HG03064 (cell line): Measurements from ENCODE around the gene ST7.
"Not testable (repeated sequence)": the region's sequence is repeated elsewhere in the genome, so short reads cannot be mapped to it uniquely, and the experiment has no call there.

Experiments
- ATAC-seq: cut with Tn5 transposase; IDR thresholded peaks from one replicate; pipeline ENCODE4 v1.9.1; 2021; ENCODE audit warnings: low read depth; ENCODE audit not compliant: unreplicated experiment

The ST7 gene

GRCh38 chr7:116971153-116971552 is 17.9 kb downstream of the ST7 start:
- not testable (repeated sequence) for ATAC-seq

GRCh38 chr7:116971869-116972268 is 18.6 kb downstream of the ST7 start:
- no peak for ATAC-seq

GRCh38 chr7:116975024-116975423 is 21.7 kb downstream of the ST7 start:
- ATAC-seq = not testable (repeated sequence)

- no peak for ATAC-seq
Observed at GRCh38 chr7:116977172-116977571, 23.9 kb downstream of the ST7 start.

- ATAC-seq = no peak
Observed at GRCh38 chr7:116978006-116978405, 24.7 kb downstream of the ST7 start.

- no peak for ATAC-seq
Observed at GRCh38 chr7:116979430-116979829, 26.1 kb downstream of the ST7 start.

GRCh38 chr7:116980354-116980753 is 27.1 kb downstream of the ST7 start:
- ATAC-seq = no peak

GRCh38 chr7:116981939-116982338 is 28.6 kb downstream of the ST7 start:
- ATAC-seq = no peak

GRCh38 chr7:116984511-116984910 is 31.2 kb downstream of the ST7 start:
- ATAC-seq = no peak

- ATAC-seq = peak; percentile 47
Observed at GRCh38 chr7:116984917-116985316, 31.6 kb downstream of the ST7 start.

GRCh38 chr7:116985575-116985974 is 32.3 kb downstream of the ST7 start:
- ATAC-seq = no peak

- ATAC-seq = no peak
Observed at GRCh38 chr7:116986611-116987565, 33.6 kb downstream of the ST7 start.

GRCh38 chr7:116988363-116988989 is 35.2 kb downstream of the ST7 start:
- no peak for ATAC-seq

- ATAC-seq = no peak
Observed at GRCh38 chr7:116990056-116990455, 36.8 kb downstream of the ST7 start.

GRCh38 chr7:116991233-116991632 is 37.9 kb downstream of the ST7 start:
- ATAC-seq = no peak

- ATAC-seq = no peak
Observed at GRCh38 chr7:116994611-116995010, 41.3 kb downstream of the ST7 start.

GRCh38 chr7:116997972-116998371 is 44.7 kb downstream of the ST7 start:
- no peak for ATAC-seq

- ATAC-seq = no peak
Observed at GRCh38 chr7:116998567-116999175, 45.4 kb downstream of the ST7 start.

GRCh38 chr7:116999311-116999710 is 46.0 kb downstream of the ST7 start:
- no peak for ATAC-seq

- no peak for ATAC-seq
Observed at GRCh38 chr7:117001283-117001682, 48.0 kb downstream of the ST7 start.

GRCh38 chr7:117004899-117005298 is 51.6 kb downstream of the ST7 start:
- ATAC-seq = no peak
